Stimulated activated CD4-positive, alpha-beta T cell treated with anti-CD3 and anti-CD28 coated beads, Interleukin-15, amount 100 ng/mL, for 1 hour (primary cell): ENCODE data around the gene CES3.

Source experiments
- DNase-seq, 2 donors: peaks; one replicate each; pipeline ENCODE4 v3.0.0-alpha.2; 2020; ENCODE audit warnings: low read depth in 1 of 2, low spot score in 1 of 2

Gene CES3

DNA sequence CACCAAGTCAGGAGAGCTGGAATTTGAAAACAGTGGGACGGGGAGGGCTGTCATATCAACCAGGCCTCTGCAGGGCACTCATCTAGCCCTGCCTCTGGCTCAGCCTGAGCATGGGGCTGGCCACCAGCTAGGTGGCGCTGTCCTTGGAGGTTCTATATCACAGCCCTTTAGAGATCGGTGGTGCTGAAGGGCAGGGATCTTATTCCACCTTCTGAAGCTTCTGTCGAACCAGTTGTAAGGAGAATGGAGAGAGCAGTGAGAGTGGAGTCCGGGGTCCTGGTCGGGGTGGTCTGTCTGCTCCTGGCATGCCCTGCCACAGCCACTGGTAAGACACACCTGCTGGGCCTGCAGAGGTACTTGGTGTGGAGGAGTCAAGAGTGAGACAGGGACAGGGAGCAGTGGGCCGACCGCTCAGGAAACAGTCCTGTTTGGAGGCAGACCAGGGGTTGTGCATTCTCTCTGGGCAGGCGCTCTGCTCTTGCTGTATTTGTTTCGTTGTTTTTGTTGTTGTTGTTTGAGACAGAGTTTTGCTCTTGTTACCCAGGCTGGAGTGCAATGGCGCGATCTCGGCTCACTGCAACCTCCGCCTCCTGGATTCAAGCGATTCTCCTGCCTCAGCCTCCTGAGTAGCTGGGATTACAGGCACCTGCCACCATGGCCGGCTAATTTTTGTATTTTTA lies at the start of gene CES3:
TSS of gene CES3 (plus strand) at position 202 of the 680 bp plus-strand sequence. CDS start at position 244, 42 bp downstream.
- peak; percentile 24 to 46 for DNase-seq

GRCh38 chr16:66911801-66912200 lies 49.3 kb upstream of the CES3 start:
- no peak for DNase-seq

DNA sequence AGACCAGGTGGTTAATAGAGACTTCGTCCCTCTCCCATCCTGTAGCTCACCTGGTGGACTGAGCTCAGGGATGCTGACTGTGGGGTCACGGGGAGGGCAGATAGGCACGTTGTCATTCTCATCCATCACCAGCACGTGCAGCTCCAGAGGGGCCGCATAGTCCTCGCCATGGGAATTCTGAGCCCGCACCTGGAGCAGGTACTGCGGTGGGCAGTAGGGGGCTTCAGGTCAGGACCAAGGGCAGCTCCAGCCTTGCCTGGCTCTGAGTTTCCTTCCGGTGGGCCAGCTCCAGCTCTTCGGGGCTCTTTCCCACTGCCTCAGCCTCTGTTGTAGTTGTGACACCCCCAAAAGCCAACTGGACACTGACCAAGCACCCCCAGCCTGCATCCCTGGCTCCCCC lies 48.0 kb upstream of the CES3 start:
- no peak for DNase-seq

DNA sequence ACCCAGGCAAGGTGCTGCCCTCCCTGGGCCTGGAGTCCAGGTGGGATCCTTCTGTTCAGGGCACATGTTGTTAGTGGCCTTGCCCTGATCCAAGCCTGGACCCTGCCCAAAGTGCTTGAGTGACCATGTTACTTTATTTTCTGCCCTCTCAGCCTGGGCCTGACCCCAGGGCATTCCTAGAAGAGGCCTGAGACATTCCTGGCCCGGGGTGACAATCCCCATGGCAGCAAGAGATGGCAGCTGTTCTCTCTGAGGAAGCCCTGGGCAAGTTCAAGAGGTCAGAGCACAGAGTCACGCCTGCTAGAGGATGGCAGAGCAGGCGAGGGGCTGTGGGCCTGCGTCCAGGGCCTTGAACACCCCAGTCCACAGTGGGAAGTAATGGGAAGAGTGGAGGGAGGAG lies 47.4 kb upstream of the CES3 start:
- no peak for DNase-seq

- DNase-seq, result no peak
Observed at GRCh38 chr16:66914541-66914940, 46.5 kb upstream of the CES3 start.

DNA sequence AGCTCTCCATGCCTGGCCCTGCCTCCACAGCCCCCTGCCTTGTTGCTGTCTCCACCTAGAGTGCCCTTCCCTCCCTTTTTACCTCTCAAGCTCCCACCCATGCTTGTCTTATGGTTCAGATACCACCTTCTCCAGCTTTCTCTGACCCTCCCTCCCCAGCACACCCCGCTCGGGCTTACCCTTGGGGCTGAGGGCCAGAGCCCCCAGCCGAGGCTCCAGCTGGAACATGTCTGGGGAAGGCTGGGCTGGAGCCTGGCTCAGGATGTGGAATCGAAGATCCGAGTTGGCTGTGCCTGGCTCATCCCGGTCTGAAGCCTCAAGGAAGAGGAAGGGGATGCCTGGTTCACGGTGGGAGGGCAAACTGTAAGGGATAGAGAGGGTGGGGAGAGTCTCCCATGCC lies 46.0 kb upstream of the CES3 start:
- no peak for DNase-seq

- no peak for DNase-seq
Observed at GRCh38 chr16:66916518-66916917, 44.5 kb upstream of the CES3 start.

DNA sequence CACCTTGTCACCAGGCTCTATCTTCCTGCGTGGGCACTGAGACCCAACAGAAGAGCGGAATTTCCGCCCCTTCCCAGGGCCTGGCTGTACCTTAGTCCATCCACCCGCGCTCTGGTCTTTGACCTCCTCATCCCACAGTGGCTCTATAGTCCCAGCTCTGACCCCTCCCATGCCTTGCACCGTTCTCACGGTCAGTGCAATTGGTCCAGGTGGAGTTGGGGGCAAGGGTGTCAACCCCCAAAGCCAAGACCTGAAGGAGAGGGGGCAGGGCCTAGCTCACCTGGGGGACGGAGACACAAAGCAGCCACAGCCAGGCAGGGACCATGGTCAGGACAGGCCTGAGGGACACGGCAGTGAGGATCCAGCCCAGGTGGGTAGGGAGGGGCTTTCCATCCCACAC lies 43.3 kb upstream of the CES3 start:
- no peak for DNase-seq

DNA sequence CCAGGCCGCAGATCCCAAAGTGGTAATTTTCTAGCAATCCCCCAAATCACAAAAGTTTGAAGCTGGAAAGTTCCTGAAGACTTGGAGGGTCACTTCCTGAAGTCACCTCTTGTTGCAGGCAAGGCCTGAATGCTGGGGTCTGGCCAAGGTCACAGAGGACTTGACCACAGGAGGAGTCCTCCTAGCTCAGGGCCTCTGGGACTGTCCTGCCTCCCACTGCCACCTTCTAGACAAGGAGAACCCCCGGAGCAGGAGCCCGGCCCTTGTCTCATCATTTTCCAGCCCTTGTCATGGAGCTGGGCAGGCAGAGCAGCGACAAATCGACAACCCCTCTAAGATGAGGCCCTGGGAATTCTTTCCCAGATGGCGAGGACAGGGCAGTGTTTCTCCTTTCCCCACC lies 42.7 kb upstream of the CES3 start:
- no peak for DNase-seq

- no peak for DNase-seq
Observed at GRCh38 chr16:66918803-66919568, 42.1 kb upstream of the CES3 start, which contains the start of gene CDH16. Gene CDH16, minus strand, starts transcription at chr16:66918885. Its CDS starts 820 bp downstream, at chr16:66918065.

GRCh38 chr16:66919569-66920298 lies 41.3 kb upstream of the CES3 start:
- no peak for DNase-seq

GRCh38 chr16:66920299-66920590 lies 40.8 kb upstream of the CES3 start:
- no peak for DNase-seq

DNA sequence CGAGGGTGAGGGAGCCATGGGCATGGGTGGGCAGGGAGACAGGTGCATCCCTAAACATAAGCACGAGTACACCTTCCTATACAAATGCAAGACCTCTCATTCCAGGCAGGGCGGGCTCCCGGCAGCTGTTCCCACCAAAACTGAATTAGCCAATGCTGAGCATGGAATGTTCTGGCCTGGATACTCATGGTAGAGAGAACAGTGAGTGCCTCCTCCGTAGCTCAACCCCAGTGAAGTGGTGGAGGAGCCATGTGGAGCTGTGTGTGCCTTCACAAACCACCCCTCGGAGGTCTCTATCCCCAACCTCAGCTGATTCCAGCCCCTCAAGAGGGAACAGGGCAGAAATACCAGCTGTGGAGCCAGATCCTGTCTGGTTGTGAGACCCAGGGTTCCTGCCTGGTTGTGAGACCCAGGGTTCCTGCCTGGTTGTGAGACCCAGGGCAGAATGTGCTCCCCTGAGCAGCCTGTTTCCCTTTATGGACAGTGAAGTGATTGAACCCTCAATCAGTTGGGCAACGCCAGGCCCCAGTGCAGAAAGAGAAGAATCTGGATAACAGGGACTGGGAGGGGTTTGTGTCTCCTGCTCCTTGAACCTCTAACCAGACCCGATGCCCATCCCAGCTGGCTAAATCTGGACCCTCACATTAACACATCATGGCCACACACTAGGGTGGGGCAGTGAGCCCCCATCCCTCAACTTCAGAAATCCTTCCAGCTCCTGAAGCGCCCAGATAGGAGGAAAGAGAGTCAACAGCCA lies 40.0 kb upstream of the CES3 start:
- DNase-seq, result no peak

DNA sequence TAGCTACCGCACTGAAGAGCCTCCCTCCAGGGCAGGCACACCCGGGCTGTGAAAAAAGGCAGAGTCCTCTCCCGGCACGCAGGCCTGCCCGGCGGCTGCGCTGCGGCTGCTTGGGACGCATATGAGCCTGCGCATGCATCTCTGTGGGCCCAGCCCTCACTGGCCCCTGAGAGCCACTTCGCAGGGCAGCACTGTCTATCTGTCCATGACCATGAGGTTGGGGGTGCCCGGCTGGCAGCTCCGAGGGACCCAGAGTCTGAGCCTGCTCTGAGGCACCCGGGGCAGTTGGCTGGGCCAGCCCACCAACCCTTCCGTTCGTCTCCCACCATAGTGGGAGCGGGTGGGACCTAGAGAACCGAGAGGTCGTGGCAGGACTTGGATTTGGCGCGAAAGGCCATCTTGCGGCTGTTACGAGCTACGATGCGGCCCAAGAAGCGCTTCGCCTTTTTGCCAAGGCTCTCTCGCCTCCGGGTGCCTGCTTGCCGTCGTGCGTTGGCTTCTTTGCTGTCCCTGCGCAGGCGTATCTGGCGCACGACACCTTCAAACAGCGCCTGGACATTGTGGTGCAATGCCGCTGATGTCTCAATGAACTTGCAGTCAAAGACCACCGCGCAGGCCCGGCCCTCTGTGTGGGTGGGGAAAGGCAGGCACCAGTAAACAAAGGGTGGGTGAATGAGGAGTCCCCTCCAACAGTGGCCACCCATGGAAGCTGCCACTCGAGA lies 39.2 kb upstream of the CES3 start:
- DNase-seq, result no peak

DNA sequence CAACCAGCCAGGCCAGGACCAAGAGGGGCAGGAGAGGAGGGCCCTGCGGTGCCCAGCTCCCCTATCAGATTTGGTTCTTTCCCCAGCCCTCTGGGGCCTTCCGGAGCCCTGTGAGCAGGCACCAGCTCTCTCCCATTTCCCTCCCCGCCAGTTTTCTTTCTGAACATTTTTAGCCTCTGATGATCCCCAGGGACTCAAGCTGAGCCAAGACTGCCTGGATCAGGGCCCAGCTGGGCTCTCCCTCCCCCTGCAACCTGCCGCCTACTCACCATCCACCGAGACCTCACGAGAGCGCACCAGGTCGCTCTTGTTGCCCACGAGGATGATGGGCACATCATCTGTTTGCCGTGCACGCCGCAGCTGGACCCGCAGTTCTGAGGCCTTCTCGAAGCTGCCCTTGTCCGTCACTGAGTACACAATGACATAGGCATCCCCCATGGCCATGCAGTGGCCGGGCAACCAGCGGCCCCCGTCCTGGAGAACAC lies 37.8 kb upstream of the CES3 start:
- DNase-seq, result no peak

GRCh38 chr16:66923866-66924265 lies 37.2 kb upstream of the CES3 start:
- DNase-seq, result no peak

- DNase-seq, result peak in 1 of 2 donors; percentile 21
Observed at GRCh38 chr16:66924527-66925321, 36.3 kb upstream of the CES3 start.

DNA sequence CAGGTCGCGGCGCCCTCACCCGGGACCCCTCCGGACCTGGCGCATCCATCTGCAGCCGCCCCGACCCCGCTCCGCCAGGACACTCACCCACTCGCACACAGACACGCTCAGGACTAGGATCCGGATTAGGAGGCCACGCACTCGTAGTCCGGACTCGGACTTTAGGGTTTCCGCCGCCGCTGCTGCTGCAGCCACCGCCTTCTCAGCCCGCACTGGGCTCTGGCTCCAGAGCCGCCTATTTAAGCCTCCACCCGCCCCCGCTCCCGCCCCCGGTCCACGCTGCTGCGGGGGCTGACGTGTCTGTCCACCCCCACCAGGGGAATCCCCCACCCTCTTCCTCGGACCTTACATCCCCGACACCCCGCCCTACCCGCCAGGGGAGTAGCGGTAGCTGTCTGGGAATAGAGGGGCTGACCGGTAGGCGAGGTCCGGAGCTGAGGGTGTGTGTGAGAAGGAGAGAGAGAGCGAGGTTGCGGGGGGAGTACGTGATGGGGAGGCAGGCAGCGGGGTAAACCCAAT lies 35.7 kb upstream of the CES3 start, which contains the start of gene RRAD:
TSS of gene RRAD (minus strand) at position 214 of the 519 bp plus-strand sequence. CDS start 356 bp downstream, outside the sequence.
- no peak for DNase-seq

DNA sequence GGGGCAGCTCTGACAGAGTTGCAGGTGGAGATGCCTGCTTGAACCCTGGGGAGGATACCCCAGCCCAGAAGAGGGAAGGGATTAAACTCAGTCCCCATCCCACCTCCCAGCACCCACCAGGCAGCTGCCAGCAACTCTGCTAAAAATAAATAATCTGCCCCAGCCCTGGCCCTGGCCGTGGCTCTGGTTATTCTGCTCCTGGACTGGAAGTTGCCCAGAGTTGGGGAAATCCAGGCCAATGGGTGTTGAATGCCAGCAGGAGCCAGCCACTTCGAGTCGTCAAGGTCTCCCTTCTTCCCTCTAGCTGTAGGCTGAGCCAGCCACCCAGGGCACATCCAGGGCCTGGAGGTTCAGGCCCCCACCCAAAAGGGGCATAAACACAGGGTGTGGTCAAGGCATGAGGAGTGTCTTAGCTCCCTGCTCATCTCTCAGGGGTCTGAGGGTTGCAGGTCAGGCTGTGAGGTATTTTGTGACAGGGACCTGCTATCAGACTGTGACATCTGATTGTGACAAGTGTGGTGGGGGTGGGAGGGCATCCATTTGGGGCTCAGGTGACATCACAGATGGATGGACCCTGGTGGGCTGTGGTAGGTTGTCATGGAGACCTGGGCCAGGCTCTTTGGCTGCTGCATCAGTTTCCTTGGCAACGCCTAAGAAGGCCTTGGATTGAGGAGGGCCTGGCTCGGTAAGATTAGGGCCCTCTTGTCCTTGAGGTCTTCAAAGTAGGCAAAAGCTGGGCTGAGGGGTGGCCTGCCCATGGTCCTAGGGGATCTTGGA lies 34.7 kb upstream of the CES3 start:
- no peak for DNase-seq
